ENCODE data around the gene NAA38. TPM values are rescaled to one million over a fixed set of nuclear protein-coding genes. Genes with fewer than 3 reads are reported as not detected.

Gene NAA38
- total RNA-seq, 2 experiments from 2014 or later: 84.2 to 93.0 TPM

DNA sequence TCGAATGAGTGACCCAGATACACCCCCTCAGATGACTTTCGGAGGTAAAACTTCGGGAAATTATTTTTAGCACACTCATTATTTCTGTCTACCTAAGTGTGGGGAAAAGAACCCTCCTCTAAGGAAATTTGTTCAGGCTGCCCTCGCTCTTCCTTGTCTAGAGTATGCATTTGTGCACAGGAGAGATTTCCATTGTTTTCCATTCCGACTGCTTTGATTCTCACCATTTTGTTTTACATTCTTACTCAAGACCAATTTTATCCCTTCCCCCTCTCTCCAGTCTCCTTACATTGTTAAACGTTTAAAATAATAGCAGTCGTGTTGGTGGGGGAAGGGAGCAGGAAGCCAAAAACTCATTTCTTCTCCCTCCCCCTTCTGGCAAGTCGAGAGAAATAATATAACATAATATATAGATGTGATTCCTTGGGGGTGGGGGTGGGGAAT lies 29.7 kb upstream of the NAA38 start:
- Mint-ChIP-seq H3K4me3 (no peak overlapping the region), H3K9me3 (no peaks in the 10 kb centered on the region), H3K36me3 (ENCODE audit: low read depth) (peaks cover 27% of the 10 kb centered on the region), H3K27ac (no peak overlapping the region), H3K27me3 (no peaks in the 10 kb centered on the region), H3K4me1 (peaks cover 13% of the 10 kb centered on the region)
- POLR2A ChIA-PET: no interaction called here
- CTCF ChIA-PET: no interaction called here
- no peak for DNase-seq

DNA sequence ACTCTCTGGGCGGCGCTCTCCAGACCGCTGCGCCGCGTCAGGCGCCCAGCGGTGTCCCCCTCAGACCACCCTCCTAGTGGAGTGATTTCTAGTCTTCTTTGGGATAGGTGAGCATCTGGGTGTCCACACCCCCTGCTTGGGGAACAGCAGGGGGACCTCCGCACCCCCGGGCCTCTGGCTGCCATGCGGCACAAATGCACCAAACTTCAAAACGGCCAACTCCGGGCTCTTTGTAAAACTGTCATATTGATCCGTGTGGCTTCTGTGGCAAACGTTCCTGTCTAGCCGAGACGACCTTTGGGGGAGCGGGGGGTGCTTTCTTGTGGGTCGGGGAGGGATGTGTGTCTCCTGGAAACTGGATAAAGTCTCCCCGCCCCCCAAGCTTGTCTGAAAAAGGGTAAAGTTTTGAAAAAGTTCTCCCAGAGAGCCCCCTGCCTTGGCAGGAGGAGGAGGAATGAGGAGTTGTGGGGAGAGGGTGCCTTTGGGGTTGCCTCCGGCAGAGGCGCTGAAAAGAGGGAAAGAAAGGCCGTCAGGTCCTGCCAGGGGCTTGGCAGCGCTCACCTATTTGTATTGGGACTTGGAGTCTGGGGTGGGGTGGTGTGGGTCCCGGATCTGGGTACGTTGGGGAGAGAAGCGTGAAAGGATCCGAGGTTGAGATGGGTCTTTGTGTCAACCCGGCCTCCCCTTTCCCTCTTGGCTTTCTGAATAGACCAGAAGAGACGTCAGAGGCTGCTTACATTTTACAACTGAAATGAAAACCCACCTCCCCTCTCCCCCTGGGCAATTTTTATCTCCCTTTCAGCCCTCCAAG lies 29.1 kb upstream of the NAA38 start:
- Mint-ChIP-seq H3K27me3 (no peaks in the 10 kb centered on the region), H3K36me3 (ENCODE audit: low read depth) (peaks cover 22% of the 10 kb centered on the region), H3K27ac (no peak overlapping the region), H3K4me1 (peaks cover 13% of the 10 kb centered on the region), H3K9me3 (no peaks in the 10 kb centered on the region), H3K4me3 (no peak overlapping the region)
- DNase-seq: peak; percentile 65
- CTCF ChIA-PET: interaction anchor here (0.9 kb wide), 1 partner anchor 26 kb away, joined by 4 read pairs; no protein-coding TSS in a partner anchor
- POLR2A ChIA-PET: interaction anchor here (0.6 kb wide), 1 partner anchor 87 kb away, joined by 3 read pairs; no protein-coding TSS in a partner anchor

DNA sequence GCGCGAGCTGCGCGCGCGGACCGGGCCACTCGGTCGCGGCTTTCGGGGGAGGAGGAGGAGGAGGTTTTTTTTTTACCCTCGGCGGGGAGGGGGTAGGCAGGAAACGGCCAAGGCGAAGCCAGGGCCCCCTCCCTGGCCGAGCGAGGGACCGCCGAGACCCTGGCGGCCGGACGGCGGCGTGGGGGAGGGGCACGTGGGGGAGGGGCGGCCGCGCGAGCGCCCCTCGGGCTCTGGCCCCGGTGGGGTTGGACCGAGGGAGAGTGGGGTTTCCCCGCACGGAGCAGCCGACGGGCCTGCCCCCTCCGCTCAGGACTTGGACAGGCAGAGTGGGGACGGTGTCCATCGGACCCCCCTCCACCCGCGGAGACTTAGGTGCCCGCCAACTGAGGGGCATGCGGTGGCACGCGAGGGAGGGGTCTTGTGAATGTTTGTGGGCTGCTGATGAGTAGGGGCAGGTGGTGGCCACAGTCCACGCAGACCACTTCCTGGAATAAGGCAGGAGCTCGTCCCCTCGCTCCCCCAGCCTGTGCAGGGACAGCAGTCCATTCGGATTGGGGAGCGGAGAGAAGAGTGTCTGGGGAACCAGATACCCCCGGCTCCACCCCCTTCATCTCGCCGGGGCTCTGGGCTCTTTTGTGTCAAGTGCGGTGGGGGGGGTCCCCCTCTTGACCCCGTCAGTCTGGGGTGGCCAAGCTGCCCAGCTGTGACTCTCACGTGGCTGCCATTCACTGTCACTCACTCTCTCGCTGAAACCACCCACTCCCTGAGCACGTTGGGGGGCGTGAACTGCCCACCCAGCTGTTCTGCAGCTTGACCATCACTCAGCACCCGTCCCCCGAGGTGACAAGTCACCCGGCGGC lies 28.2 kb upstream of the NAA38 start:
- peaks cover 12% of the 10 kb centered on the region for H3K4me1 Mint-ChIP-seq
- ChIA-PET CTCF (interaction anchor here (0.9 kb wide), 1 partner anchor 25 kb away, joined by 4 read pairs; no protein-coding TSS in a partner anchor), POLR2A (interaction anchor here (0.6 kb wide), 2 partner anchors 88 to 401 kb away, joined by 3 read pairs; no protein-coding TSS in a partner anchor)
- H3K27me3 Mint-ChIP-seq: no peaks in the 10 kb centered on the region
- peak overlapping the region; percentile 62 for H3K4me3 Mint-ChIP-seq
- H3K9me3 Mint-ChIP-seq: no peaks in the 10 kb centered on the region
- peak; percentile 41 for DNase-seq
- H3K27ac Mint-ChIP-seq: peak overlapping the region; percentile 72
- H3K36me3 Mint-ChIP-seq (ENCODE audit: low read depth): peaks cover 14% of the 10 kb centered on the region

DNA sequence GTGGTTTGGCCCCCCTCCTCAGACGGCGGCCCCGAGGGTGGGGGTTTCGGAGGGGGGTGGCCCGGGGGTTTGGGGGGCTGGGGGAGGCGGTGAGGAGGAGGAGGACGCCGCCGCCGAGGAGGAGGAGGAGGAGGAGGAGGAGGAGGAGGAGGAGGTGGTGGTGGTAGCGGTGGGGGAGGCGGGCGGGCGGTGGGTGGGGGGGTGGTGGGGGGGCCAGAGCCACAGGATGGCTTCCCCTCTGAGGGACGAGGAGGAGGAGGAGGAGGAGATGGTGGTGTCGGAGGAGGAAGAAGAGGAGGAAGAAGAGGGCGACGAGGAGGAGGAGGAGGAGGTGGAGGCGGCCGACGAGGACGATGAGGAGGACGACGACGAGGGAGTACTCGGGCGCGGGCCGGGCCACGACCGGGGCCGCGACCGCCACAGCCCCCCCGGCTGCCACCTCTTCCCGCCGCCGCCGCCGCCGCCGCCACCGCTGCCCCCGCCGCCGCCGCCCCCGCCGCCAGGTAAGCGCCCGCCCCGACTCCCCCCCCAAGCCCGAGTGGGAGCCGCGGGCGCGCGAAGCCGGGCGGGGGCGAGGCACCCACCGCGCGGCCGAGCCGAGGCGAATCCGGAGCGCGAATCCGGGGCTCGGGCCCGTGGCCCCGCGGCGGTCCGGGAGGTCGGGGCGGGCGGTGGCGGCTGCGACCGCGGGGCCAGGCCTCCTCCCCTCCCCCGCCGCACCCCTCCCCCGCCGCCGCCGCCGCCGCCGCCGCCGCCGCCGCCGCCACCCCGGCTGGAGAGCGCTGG lies 27.4 kb upstream of the NAA38 start:
- Mint-ChIP-seq H3K4me1 (peaks cover 6% of the 10 kb centered on the region), H3K27me3 (no peaks in the 10 kb centered on the region), H3K36me3 (ENCODE audit: low read depth) (peaks cover 6% of the 10 kb centered on the region), H3K4me3 (peak overlapping the region; percentile 71), H3K27ac (peak overlapping the region; percentile 83), H3K9me3 (no peaks in the 10 kb centered on the region)
- peak; percentile 36 for DNase-seq
- CTCF ChIA-PET: no interaction called here
- POLR2A ChIA-PET: interaction anchor here (0.6 kb wide), 1 partner anchor 402 kb away, joined by 3 read pairs; no protein-coding TSS in a partner anchor

DNA sequence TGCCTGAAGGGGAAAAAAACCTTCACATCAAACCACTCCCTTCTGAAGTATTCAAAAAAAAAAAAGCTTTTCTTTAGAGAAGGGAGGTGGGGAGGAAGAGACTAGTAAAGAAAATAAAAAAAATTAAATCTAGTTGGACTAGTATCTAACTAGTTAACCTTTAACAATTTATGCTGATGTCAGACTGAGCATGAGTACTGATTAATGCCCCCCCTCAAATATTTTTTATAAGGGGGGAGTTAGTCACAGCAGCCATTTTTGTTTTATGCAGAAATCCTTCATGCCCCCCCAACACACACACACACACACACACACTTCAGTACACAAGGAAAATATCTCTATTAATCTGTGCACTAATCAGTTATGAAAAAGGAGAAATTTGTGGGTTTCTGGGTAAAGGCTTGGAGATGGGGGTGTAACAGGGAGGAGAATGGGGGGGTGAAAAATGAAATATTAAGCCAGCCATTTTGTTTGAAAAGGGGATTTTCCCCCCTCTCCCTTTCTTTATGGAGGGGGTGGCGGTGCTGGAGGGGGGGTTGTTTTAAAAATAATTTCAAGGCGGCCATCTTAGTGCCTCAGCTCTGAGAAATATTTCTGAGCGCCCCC lies 26.5 kb upstream of the NAA38 start:
- CTCF ChIA-PET: interaction anchor here (0.6 to 1.6 kb wide), 5 partner anchors 12 to 758 kb away, joined by 3 to 5 read pairs (median 3); partner anchors contain the start of gene PFAS
- Mint-ChIP-seq H3K27me3 (no peaks in the 10 kb centered on the region), H3K36me3 (ENCODE audit: low read depth) (peaks cover 3% of the 10 kb centered on the region), H3K4me3 (peak overlapping the region; percentile 71), H3K27ac (peak overlapping the region; percentile 85), H3K9me3 (no peaks in the 10 kb centered on the region), H3K4me1 (peaks cover 6% of the 10 kb centered on the region)
- DNase-seq: peak; percentile 35
- POLR2A ChIA-PET: no interaction called here

DNA sequence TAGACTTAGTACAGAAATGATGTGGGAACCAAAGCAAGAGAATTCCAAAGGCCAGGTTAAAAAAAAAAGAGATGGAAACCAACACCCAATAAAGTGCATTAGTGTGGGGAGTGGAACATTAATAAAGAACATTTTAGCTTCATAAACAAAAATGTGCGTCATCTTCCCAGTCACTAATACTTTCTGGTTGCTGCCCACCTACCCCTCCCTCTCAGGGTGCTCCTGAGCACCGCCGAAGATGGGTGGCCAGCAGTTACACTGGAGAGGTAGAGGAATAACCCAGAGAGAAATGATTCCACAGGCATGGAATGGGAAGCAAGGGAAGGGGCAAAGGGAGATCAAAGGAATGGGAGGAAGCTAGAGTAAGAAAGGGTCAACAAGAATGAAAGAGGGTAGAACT lies 25.3 kb upstream of the NAA38 start:
- CTCF ChIA-PET: interaction anchor here (1.2 to 1.6 kb wide), 2 partner anchors 11 to 107 kb away, joined by 4 to 5 read pairs; no protein-coding TSS in a partner anchor
- Mint-ChIP-seq H3K4me1 (peaks cover 6% of the 10 kb centered on the region), H3K9me3 (no peaks in the 10 kb centered on the region), H3K27me3 (no peaks in the 10 kb centered on the region), H3K36me3 (ENCODE audit: low read depth) (peaks cover 3% of the 10 kb centered on the region), H3K4me3 (no peak overlapping the region), H3K27ac (no peak overlapping the region)
- DNase-seq: no peak
- POLR2A ChIA-PET: no interaction called here

DNA sequence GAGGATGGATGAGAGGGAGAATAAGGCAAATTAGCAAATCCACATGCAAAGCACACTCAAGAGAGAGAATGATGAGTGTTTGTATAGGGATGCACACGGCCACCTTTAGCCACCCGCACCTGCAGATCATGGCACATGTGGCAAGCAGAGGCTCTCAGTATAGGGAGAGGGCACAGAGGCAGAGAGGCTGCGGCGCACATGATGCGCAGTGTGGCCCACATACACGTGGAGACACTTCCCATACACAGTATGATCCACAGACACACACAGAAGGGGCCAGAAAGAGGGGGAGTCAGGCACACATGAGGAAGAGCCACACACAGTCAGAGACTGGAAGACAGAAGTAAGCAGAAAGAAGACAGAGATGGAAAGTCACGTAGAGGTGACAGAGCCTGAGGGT lies 24.7 kb upstream of the NAA38 start:
- Mint-ChIP-seq H3K4me1 (peaks cover 7% of the 10 kb centered on the region), H3K9me3 (no peaks in the 10 kb centered on the region), H3K27me3 (no peaks in the 10 kb centered on the region), H3K4me3 (no peak overlapping the region), H3K27ac (no peak overlapping the region), H3K36me3 (ENCODE audit: low read depth) (peaks cover 3% of the 10 kb centered on the region)
- no peak for DNase-seq
- POLR2A ChIA-PET: no interaction called here
- CTCF ChIA-PET: no interaction called here

DNA sequence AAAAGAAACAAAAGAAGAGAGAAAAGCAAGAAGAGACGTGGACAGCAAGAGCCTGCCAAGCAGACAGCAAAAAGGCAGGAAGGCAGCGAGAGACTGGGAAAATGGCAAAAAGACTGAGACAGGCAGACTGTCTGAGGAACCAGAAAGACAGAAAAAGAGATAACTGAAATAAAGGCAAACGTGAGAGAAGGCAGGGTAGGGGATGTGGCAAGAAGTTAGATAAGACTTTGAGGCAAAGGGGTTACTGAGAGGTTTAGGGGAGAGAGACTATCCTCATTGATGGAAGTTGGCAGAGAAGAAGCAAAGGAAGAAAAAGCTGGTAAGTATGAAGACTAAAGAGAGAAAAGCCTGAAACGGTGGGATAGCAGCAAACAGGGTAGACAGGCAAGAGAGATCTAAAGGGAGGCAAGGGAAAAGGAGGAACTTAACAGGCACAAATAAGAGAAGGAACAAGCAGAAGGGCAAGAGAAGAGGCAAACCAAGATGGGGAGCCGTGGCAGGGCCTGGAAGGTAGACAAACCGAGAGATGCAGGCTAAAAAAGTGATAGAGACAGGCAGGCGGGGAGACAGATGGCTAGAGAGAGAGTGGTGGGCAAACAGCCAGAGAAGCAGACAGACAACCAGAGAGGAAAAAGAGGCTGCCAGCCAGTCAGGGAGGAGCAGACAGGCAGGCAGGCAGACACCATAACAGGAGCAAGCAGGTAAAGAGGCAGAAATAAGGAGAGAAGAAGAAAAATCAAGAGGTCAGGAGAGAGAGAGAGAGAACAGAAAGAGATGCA lies 24.1 kb upstream of the NAA38 start:
- no peak overlapping the region for H3K27ac Mint-ChIP-seq
- H3K4me1 Mint-ChIP-seq: peaks cover 7% of the 10 kb centered on the region
- no peaks in the 10 kb centered on the region for H3K27me3 Mint-ChIP-seq
- no peaks in the 10 kb centered on the region for H3K9me3 Mint-ChIP-seq
- peaks cover 4% of the 10 kb centered on the region for H3K36me3 Mint-ChIP-seq (ENCODE audit: low read depth)
- no peak overlapping the region for H3K4me3 Mint-ChIP-seq
- no peak for DNase-seq
- POLR2A ChIA-PET: no interaction called here
- CTCF ChIA-PET: no interaction called here

DNA sequence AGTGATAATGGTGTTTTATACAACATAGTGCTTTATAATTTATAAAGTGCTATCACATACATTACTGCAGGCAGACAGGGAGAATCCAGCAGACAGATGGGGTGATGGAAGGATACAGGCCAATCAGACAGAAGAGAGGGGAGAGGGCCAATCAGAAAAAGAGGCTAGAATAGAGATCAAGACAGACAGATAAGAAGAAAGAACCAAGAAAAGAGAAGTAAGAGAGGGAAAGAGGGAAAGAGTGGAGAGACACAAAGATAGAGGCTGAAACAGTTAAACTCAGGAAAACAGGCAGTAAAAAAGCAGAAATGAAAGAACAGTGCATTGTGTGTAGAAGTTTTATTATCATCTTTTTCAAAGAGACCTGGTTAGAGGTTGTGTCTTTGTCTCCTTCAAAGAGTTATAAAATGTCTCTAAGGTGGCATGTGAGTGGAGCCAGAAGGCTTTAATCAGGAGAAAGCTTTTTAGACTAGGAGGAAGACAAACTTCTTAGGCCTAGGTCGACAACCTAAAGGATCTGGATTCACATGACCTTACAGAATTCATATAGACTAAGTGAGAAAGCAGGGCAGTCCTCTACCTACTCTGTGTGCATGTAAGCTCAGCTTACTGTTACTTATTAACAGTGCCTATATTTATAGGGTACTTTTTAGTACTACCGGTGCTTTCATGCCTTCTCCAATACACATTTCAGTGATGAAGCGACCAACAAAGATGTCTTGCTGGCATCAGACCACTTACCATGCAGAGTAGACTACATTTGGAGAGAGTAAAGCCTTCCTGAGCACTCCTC lies 22.9 kb upstream of the NAA38 start:
- Mint-ChIP-seq H3K36me3 (ENCODE audit: low read depth) (peaks cover 12% of the 10 kb centered on the region), H3K27ac (no peak overlapping the region), H3K27me3 (no peaks in the 10 kb centered on the region), H3K4me3 (no peak overlapping the region), H3K4me1 (peaks cover 5% of the 10 kb centered on the region), H3K9me3 (no peaks in the 10 kb centered on the region)
- DNase-seq: no peak
- ChIA-PET POLR2A (no interaction called here), CTCF (no interaction called here)

DNA sequence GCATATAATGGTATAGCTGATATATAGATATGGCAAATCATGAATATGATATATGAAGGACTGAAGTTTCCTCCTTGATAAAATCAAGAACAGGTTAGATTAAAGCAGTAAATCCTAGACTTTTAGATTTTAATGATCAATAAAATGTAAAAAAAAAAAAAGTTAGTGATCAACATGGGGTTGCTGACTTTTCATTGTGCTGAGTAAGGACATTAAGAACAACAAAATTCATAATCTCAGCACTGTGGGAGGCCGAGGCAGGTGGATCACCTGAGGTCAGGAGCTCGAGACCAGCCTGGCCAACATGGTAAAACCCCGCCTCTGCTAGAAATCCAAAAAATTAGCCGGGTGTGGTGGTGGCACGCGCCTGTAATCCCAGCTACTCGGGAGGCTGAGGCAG lies 20.9 kb upstream of the NAA38 start:
- Mint-ChIP-seq H3K27ac (no peak overlapping the region), H3K4me3 (no peak overlapping the region), H3K36me3 (ENCODE audit: low read depth) (peaks cover 24% of the 10 kb centered on the region), H3K9me3 (no peaks in the 10 kb centered on the region), H3K4me1 (peaks cover 8% of the 10 kb centered on the region), H3K27me3 (no peaks in the 10 kb centered on the region)
- no peak for DNase-seq
- POLR2A ChIA-PET: no interaction called here
- CTCF ChIA-PET: interaction anchor here (1.1 kb wide), 1 partner anchor 20 kb away, joined by 4 read pairs; no protein-coding TSS in a partner anchor

DNA sequence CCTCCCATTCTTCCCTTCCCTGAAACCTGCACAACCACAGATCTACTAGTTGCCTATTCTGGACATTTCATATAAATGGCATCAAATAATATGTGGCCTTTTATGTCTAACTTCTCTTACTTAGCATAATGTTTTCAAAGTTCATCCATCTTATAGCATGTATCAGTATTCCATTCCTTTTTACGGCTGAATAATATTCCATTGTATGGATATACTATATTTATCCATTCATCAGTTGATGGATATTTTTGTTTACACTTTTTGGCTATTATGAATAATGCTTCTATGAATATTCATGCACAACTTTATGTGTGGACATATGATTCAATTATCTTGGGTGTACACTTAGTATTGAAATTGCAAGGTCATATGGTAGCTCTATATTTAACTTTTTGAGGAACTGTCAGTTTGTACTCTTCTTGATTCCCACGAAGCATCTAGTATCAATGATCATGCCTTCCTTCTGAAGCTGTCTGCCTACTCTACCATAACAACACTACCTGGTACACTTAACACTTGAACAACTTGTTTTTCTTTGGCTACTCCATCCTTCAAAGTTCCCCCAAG lies 18.5 kb upstream of the NAA38 start:
- H3K27me3 Mint-ChIP-seq: no peaks in the 10 kb centered on the region
- peaks cover 28% of the 10 kb centered on the region for H3K36me3 Mint-ChIP-seq (ENCODE audit: low read depth)
- H3K27ac Mint-ChIP-seq: peak overlapping the region; percentile 4
- no peak for DNase-seq
- no peaks in the 10 kb centered on the region for H3K9me3 Mint-ChIP-seq
- peaks cover 11% of the 10 kb centered on the region for H3K4me1 Mint-ChIP-seq
- no peak overlapping the region for H3K4me3 Mint-ChIP-seq
- ChIA-PET CTCF (no interaction called here), POLR2A (no interaction called here)
